Suppressor macrophage treated with lipopolysaccharide for 4 hours (primary cell): ENCODE data around the gene IHH.

ENCODE experiments used
- DNase-seq: peaks from one replicate; pipeline ENCODE4 v3.0.0-alpha.2; 2020

IHH gene

GRCh38 chr2:219073413-219074129 lies 12.8 kb upstream of the IHH start:
- peak; percentile 85 for DNase-seq

- DNase-seq, result no peak
Measured at GRCh38 chr2:219072741-219073250, 12.1 kb upstream of the IHH start.

- no peak for DNase-seq
Measured at GRCh38 chr2:219071131-219071816, 10.6 kb upstream of the IHH start.

GRCh38 chr2:219065484-219065883 lies 4.8 kb upstream of the IHH start:
- no peak for DNase-seq

GRCh38 chr2:219062081-219062480 lies 1.4 kb upstream of the IHH start:
- DNase-seq, result no peak

GRCh38 chr2:219059725-219060682 lies 717 bp downstream of the IHH start:
- DNase-seq, result no peak

- DNase-seq, result no peak
Measured at GRCh38 chr2:219059375-219059724, 1.4 kb downstream of the IHH start.

- no peak for DNase-seq
Measured at GRCh38 chr2:219058541-219059374, 2.0 kb downstream of the IHH start.

GRCh38 chr2:219057709-219058540 lies 2.8 kb downstream of the IHH start:
- DNase-seq, result peak; percentile 78

- no peak for DNase-seq
Measured at GRCh38 chr2:219056896-219057708, 3.6 kb downstream of the IHH start.

GRCh38 chr2:219056176-219056895 lies 4.4 kb downstream of the IHH start:
- DNase-seq, result no peak

GRCh38 chr2:219054956-219055903 lies 5.5 kb downstream of the IHH start:
- DNase-seq, result no peak

- DNase-seq, result no peak
Measured at GRCh38 chr2:219049282-219049681, 11.4 kb downstream of the IHH start.

- peak; percentile 38 for DNase-seq
Measured at GRCh38 chr2:219045937-219046550, 14.7 kb downstream of the IHH start.

- DNase-seq, result no peak
Measured at GRCh38 chr2:219042750-219043149, 18.0 kb downstream of the IHH start.

- no peak for DNase-seq
Measured at GRCh38 chr2:219042157-219042556, 18.6 kb downstream of the IHH start.

- peak; percentile 21 for DNase-seq
Measured at GRCh38 chr2:219041252-219041651, 19.5 kb downstream of the IHH start, which contains the start of gene CFAP65. Gene CFAP65 (minus strand): TSS chr2:219041516. CDS start chr2:219039048, 2,468 bp downstream.

- no peak for DNase-seq
Measured at GRCh38 chr2:219038600-219038999, 22.1 kb downstream of the IHH start.
